ENCODE measurements around the gene LHFPL2.
A peak's percentile ranks its signal among the peaks of the same experiment; 100 is the strongest.

LHFPL2 gene

DNA sequence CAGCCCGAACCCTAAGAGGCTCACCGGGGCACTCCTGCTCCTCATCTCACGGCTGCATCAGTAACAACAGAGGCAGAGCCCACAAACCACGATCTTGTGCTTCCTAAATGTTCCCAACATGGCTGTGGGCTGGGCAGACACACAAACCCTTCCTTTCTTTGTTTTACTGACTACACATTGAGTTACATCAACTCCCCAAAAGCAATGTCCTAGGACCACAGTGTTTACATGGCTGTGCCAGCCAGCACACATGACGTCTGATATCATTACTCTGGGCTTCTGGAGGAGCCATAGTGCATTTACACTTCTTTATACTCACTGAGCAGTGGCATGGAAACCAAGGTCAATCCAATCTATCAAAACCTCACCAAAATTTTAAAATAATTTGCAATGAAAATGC lies 101.4 kb downstream of the LHFPL2 start:
- no peak for FAIRE-seq
- no peak for DNase-seq (ENCODE audit: low spot score)

DNA sequence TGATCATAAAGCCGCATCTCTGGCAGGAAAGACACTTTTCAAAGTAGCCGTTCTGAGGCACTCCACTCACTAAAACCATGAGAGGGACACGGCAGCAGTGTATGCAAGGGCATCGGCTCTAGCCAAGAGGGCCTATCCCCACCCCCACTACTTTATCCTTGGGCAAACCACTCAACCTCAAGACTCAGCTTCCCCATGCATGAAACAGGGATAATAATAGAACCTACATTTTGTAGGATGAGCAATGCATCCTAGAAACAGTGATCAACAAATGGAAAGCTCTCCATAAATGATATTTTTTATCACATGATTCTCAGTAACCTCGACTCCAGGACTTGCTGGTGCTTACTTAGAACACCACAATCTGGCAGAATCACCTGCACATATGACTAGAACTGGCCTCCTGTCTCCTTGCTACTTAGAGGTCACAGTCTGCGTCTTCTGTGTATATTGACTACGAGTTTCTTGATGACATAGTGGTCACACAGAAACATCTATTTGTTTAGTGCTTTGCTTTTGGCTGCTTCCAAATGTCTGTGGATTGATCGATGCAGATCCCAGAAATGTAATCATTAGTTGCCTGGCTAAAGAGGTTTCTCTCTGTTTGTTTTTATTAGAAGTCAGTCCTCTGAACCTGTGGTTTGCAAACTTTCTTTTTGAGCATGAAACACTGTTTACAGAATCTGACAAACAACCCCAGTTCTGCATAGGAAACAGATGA lies 102.1 kb downstream of the LHFPL2 start:
- DNase-seq (ENCODE audit: low spot score): no peak
- no peak for FAIRE-seq

DNA sequence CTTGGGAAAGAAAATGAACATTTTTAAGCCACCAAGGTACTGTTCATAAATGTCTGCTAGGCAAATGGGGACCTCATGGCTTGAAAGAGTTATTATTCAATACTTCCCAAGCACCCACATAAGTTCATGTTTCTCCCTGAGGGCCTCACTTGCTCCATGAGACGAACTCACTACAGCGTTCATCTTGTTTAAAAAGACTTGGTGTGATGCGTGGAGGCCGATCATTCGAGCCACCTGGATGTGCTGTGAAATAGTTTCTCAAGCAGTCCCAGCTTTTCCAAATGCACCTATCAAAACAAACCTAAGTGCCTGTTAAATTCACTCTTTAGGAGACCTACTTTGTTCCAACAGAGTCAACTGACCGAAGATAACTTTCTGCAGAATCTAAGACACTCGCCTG lies 103.2 kb downstream of the LHFPL2 start:
- FAIRE-seq (no peak), DNase-seq (ENCODE audit: low spot score) (no peak)

- FAIRE-seq: no peak
These were observed 103.9 kb downstream of the LHFPL2 start for GRCh38 chr5:78544561-78545201.

GRCh38 chr5:78543916-78544315 lies 104.7 kb downstream of the LHFPL2 start:
- FAIRE-seq (no peak), DNase-seq (ENCODE audit: low spot score) (no peak)

More at GRCh38 chr5:78544561-78545201, 103.9 kb downstream of the LHFPL2 start:
- DNase-seq (ENCODE audit: low spot score): peak; percentile 53

GRCh38 chr5:78543292-78543691 lies 105.3 kb downstream of the LHFPL2 start:
- DNase-seq (ENCODE audit: low spot score) (no peak), FAIRE-seq (no peak)

DNA sequence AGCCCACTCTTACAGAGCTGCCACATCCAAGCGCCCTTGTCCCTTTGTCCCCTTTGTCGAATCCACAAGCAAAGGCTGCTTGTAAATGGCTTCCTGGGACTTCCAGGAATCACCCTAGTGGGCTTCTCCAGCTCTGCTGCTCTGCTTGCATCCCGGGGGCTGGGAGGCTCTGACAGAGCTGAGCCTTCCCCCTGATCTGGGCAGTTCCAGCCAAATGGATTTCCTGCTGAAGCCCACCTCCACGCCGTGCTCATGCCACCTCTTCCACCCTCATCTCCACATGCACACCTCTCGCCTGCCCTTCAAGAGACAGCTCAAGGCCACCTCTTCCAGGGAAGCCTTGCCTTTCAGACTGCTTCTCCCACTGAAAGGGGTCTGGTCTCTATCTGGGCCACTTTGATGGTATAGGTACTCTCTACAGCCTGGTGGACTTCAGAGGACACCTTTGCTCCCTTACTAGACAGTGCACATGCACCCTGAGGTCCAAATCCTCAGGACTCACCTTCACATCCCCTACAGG lies 106.2 kb downstream of the LHFPL2 start:
- DNase-seq (ENCODE audit: low spot score) (no peak), FAIRE-seq (no peak)

GRCh38 chr5:78541086-78541654 lies 107.4 kb downstream of the LHFPL2 start:
- DNase-seq (ENCODE audit: low spot score) (no peak), FAIRE-seq (no peak)

GRCh38 chr5:78540335-78541085 lies 108.1 kb downstream of the LHFPL2 start:
- no peak for DNase-seq (ENCODE audit: low spot score)
- no peak for FAIRE-seq

DNA sequence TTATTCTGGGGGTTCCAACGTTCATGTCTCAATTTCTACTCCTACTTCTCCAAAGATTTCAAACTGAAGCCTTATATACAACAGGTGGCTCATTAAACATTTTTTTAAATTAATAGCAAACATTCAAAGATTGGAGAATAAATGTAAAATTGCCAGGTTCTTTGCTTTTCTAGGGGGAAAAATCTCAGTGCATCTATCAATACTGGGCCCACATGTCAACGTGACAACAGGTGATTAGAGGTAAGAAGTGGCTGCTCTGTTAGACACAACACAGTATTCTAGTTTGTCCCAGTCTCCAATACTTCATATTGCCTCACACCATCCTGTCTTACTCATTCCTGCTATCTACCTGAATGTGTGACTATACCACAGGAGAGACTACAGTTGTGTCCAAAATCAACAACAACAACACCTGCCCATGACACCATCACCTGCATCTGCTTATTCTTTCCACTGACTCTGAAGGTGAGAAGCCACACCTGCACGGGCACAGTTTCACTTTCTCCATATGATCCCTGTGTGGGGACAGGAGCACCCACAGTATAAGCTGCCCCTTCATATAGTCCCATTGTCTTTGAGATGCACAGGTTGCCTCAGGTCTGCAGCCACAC lies 110.2 kb downstream of the LHFPL2 start:
- FAIRE-seq: no peak
- DNase-seq (ENCODE audit: low spot score): no peak

GRCh38 chr5:78537821-78538220 lies 110.8 kb downstream of the LHFPL2 start:
- DNase-seq (ENCODE audit: low spot score) (no peak), FAIRE-seq (no peak)

- no peak for FAIRE-seq
- DNase-seq (ENCODE audit: low spot score): no peak
These were observed 111.2 kb downstream of the LHFPL2 start for GRCh38 chr5:78537411-78537810.

DNA sequence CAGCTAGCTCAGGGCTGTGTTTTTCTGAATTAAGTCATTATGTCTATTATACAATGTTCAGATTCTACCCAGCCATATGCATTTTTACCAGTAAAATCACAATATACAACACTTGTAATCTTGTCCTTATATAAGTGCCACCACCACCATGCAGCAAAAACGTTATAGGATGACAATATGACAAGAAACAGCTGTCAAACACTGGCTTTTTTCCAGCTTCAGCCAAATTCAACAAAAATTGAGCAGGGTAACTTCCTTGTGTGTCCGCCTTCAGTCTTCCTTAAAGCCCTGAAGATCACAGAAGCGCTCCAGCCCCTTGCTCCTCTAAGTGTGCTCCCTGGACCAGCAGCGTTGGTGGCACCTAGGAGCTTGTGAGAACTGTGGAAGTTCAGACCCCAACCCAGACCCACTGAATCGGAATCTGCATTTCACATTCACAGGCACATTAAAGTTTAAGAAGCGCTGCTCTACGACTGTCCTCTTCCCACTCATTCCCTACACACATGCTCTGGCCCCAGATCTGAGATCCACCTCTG lies 111.8 kb downstream of the LHFPL2 start:
- FAIRE-seq: no peak
- no peak for DNase-seq (ENCODE audit: low spot score)

DNA sequence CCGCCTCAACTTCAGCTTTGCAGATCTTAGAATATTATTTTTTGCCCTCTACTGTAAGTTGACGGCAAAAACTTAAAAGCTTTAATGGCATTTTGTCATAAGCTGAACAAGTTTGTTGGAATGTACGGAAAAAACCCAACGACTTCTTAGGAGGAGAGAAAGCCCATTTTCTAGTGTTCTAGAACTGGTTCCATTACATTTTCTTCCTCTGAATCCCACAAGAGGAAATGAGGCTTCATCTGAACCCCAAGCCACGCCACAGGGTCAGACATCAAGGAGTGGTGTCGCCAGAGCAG lies 113.7 kb downstream of the LHFPL2 start:
- FAIRE-seq (no peak), DNase-seq (ENCODE audit: low spot score) (no peak)

DNA sequence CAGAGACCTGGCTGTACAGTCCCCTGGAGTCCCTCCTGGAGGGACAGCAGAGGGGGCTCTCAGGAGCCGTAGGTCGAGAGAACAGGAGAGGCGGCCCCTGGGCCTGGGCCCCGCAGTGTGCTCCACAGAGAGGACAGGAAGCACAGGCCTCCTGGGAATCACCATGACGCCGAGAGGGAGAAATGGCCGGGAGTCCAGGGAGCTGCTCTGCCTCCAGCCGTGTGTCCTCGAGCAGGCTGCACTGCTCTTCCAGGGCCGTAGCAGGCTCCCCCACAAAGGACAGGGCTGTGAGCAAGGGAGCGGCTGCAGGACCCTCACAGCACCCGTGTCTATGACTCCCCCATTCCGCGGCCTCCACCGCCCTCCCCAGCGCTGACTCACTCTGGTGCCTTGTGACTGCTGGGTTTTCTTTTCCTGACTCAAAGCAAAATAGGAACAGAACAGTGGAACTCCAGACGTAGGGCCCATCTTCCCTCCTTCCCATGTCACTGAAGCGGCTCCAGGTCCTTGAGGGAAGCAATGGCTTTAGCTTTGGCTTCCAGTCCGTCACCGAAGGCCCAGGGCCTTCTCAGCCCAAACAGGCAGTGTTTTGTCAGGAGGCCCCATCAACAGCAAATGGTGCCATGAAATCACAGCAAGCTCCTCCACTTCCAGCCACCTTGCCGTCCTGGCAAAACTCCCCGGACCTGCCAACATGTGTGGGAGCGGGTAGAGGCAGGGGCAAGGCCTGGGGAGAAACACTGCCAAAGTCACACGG lies 114.2 kb downstream of the LHFPL2 start:
- FAIRE-seq (no peak), DNase-seq (ENCODE audit: low spot score) (peak; percentile 58)

DNA sequence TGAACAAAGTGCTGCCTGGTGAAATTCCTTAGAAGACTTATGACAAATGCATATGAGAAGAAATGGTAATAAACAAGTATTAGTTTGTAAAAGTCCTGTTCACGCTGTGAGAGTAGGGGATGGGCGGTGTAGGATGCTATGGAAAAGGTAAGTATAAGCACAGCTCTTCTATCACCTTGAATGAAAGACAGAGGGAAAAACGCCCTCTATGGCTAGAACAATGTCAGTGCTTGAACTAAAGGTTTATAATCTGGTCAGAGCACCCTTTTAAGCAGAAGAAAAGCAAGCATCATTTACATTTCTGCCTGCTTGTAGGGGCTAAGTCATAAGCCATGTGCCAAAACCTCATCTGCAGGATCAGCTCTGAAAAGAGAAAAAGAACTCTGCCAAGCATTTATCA lies 115.2 kb downstream of the LHFPL2 start:
- FAIRE-seq (no peak), DNase-seq (ENCODE audit: low spot score) (no peak)

GRCh38 chr5:78530342-78531096 lies 118.1 kb downstream of the LHFPL2 start:
- DNase-seq (ENCODE audit: low spot score) (no peak), FAIRE-seq (no peak)

- no peak for FAIRE-seq
- DNase-seq (ENCODE audit: low spot score): no peak
These were observed 120.6 kb downstream of the LHFPL2 start for GRCh38 chr5:78527925-78528324.

DNA sequence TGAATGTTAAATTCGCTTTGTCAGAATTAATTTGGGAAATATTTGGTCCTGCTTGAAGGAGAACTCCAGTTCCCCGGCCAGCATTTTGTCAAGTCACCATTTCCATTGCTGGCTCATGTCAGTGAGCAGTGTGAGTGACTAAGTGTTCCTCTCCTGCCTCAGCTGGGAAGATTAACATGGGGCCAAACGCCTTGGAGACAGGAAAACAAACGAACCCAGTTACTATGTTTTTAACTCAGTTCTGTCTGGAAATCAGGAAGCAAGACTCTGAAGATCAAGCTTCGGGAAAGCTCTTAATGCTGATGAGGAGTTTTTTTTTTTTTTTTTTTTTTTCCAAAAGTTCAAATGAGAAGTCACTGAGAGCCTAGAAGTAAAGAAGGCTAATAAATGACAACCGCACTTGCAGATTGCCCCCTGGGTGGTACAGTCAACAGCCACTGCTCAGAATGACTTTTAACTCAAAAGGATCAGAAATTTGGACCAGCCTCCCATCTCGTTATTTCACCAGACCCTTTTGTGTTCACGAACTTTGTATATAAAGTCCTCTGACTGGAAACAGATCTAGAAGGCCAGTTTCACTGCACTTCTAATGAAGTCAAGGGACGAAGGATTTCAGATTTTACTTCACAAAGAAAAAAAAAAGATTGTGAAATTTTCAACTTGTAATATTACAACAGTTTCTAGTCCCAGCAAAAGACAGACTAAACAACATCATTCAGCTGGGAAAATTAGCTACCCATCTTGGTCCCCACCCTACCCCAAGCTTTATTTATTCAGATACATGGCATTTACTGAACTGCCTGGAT lies 121.3 kb downstream of the LHFPL2 start:
- no peak for FAIRE-seq
- DNase-seq (ENCODE audit: low spot score): peak; percentile 28

All from urothelium cell line (cell line).